Kidney (tissue), 14 donors: ENCODE measurements around the gene MCFD2. TPM values are rescaled to one million over a fixed set of nuclear protein-coding genes. Genes with fewer than 3 reads are reported as not detected.
A peak's percentile ranks its signal among the peaks of the same experiment; 100 is the strongest.

Experiments used
- DNase-seq, 5 donors: peaks; one replicate each; pipeline ENCODE4 v3.0.0-alpha.2; 2013 to 2020
- FAIRE-seq: peaks from 2 replicates; lab custom pipeline; 2012; peaks lifted over from hg19 to GRCh38; lab: Jason Lieb, UNC
- H3K27ac ChIP-seq, 2 donors: one replicate each; pipeline ENCODE4 v1.7.0; 2013; ENCODE audit warnings: low read depth in 2 of 2, low read length in 2 of 2, inconsistent platforms in 1 of 2
- H3K27me3 ChIP-seq: one replicate; pipeline ENCODE4 v1.7.1; 2013; ENCODE audit warnings: low read length, inconsistent platforms; ENCODE audit not compliant: control insufficient read depth, insufficient read depth
- H3K36me3 ChIP-seq, 3 donors: one replicate each; pipeline versions ENCODE4 v1.7.0 to v1.7.1; 2013; ENCODE audit warnings: low read length in 3 of 3, control low read depth in 1 of 3, inconsistent platforms in 1 of 3; ENCODE audit not compliant: insufficient read depth in 3 of 3, control insufficient read depth in 2 of 3
- H3K4me1 ChIP-seq, 3 donors: one replicate each; pipeline versions ENCODE4 v1.7.0 to v1.7.1; 2013; ENCODE audit warnings: low read length in 3 of 3, inconsistent platforms in 1 of 3, low read depth in 1 of 3; ENCODE audit not compliant: control insufficient read depth in 2 of 3, insufficient read depth in 2 of 3
- H3K4me3 ChIP-seq, 3 donors: one replicate each; pipeline versions ENCODE4 v1.7.0 to v1.8.1; 2013; ENCODE audit warnings: low read length in 3 of 3, control low read depth in 1 of 3, inconsistent platforms in 1 of 3
- H3K9ac ChIP-seq, 3 donors: one replicate each; pipeline versions ENCODE4 v1.7.0 to v1.7.1; 2013; ENCODE audit warnings: low read length in 3 of 3, control low read depth in 1 of 3, inconsistent platforms in 1 of 3
- H3K9me3 ChIP-seq, 3 donors: one replicate each; pipeline versions ENCODE4 v1.7.0 to v1.7.1; 2013; ENCODE audit warnings: low read length in 3 of 3, control low read depth in 1 of 3, inconsistent platforms in 1 of 3; ENCODE audit not compliant: control insufficient read depth in 2 of 3, insufficient read depth in 1 of 3
- intact Hi-C: fragments of 100-400 bp; cut with DNase I; formaldehyde crosslinking; loops from one replicate; pipeline ENCODE4 v1.11.1; 2022
- polyA plus RNA-seq: library from polyadenylated mRNA; stranded (reverse); fragments of 350-450 nt; fragmentation: Illumina TruSeq; extraction: RNeasy Lipid Tissue Mini Kit (QIAGEN cat#74804); gene quantifications from one replicate; pipeline ENCODE4 v1.2.3, GENCODE V29; 2014; ENCODE audit warnings: low read depth, low replicate concordance; ENCODE audit not compliant: insufficient read depth
- total RNA-seq: library from RNA; stranded (reverse); fragmentation: NEBNext Ultra II Directional; extraction: Animal tissue kit (Norgen Biotek cat#: 25700); gene quantifications from one replicate; pipeline ENCODE4 v1.2.1, GENCODE V29; 2021
- TF ChIP-seq, protein P1 (sequence below): IDR thresholded peaks from 3 replicates; pipeline ENCODE4 v1.5.1; 2012; ENCODE audit warnings: mild to moderate bottlenecking, moderate library complexity, borderline replicate concordance; ENCODE audit not compliant: insufficient read depth; ENCODE audit errors: extremely low read depth
- donor health status: control.
- donor health status: control.
- donor health status: control.
- donor health status: control.
- donor health status: control.
- donor health status: DM: yes; HTN: yes; CAD: no.
- donor health status: Normal renal cell carcinoma (clear cell type).

The MCFD2 gene
- total and polyA plus RNA-seq, 2 donors from 2014 or later: 42.2 to 86.6 TPM

- intact Hi-C loops: no loop called here
- no peaks in the 10 kb centered on the region for H3K9me3 ChIP-seq
- peaks cover 0 to 12% (median 11%) of the 10 kb centered on the region in 3 donors for H3K4me1 ChIP-seq
- DNase-seq (no peak), FAIRE-seq (no peak)
- no peak overlapping the region for H3K4me3 ChIP-seq
- TF ChIP-seq, protein P1, sequence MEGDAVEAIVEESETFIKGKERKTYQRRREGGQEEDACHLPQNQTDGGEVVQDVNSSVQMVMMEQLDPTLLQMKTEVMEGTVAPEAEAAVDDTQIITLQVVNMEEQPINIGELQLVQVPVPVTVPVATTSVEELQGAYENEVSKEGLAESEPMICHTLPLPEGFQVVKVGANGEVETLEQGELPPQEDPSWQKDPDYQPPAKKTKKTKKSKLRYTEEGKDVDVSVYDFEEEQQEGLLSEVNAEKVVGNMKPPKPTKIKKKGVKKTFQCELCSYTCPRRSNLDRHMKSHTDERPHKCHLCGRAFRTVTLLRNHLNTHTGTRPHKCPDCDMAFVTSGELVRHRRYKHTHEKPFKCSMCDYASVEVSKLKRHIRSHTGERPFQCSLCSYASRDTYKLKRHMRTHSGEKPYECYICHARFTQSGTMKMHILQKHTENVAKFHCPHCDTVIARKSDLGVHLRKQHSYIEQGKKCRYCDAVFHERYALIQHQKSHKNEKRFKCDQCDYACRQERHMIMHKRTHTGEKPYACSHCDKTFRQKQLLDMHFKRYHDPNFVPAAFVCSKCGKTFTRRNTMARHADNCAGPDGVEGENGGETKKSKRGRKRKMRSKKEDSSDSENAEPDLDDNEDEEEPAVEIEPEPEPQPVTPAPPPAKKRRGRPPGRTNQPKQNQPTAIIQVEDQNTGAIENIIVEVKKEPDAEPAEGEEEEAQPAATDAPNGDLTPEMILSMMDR: no peak
- no peaks in the 10 kb centered on the region for H3K27me3 ChIP-seq
- no peak overlapping the region for H3K9ac ChIP-seq
- no peak overlapping the region for H3K27ac ChIP-seq
- H3K36me3 ChIP-seq: no peaks in the 10 kb centered on the region
Observed at GRCh38 chr2:46858702-46859090, 56.9 kb downstream of the MCFD2 start.

GRCh38 chr2:46857871-46858701 is 57.5 kb downstream of the MCFD2 start:
- no peak overlapping the region for H3K9ac ChIP-seq
- H3K36me3 ChIP-seq: no peaks in the 10 kb centered on the region
- H3K9me3 ChIP-seq: no peaks in the 10 kb centered on the region
- H3K27ac ChIP-seq: no peak overlapping the region
- FAIRE-seq (no peak), DNase-seq (peak in 1 of 5 donors; percentile 14)
- intact Hi-C loops: no loop called here
- peaks cover 0 to 12% (median 11%) of the 10 kb centered on the region in 3 donors for H3K4me1 ChIP-seq
- H3K27me3 ChIP-seq: no peaks in the 10 kb centered on the region
- H3K4me3 ChIP-seq: no peak overlapping the region
- TF ChIP-seq, protein P1: no peak

GRCh38 chr2:46856336-46856735 is 59.3 kb downstream of the MCFD2 start:
- Histone ChIP-seq H3K27ac (peak overlapping the region in 1 of 2 donors; percentile 61), H3K27me3 (no peaks in the 10 kb centered on the region), H3K4me1 (peaks cover 0 to 12% (median 11%) of the 10 kb centered on the region in 3 donors), H3K9ac (no peak overlapping the region), H3K9me3 (no peaks in the 10 kb centered on the region), H3K36me3 (no peaks in the 10 kb centered on the region), H3K4me3 (no peak overlapping the region)
- intact Hi-C loops: no loop called here
- TF ChIP-seq, protein P1: no peak
- DNase-seq: no peak
- FAIRE-seq: no peak
